Panc1 (cell line): ENCODE results near the gene KHDC4.

Experiments
- CTCF ChIP-seq: fragments of 450-650 bp; IDR thresholded peaks from 2 replicates; pipeline ENCODE4 v1.5.1; 2017; ENCODE audit warnings: mild to moderate bottlenecking
- POLR2AphosphoS5 ChIP-seq: IDR thresholded peaks from 2 replicates; pipeline ENCODE4 v1.6.1; 2012; ENCODE audit warnings: mild to moderate bottlenecking, low read depth, low read length, moderate library complexity
- REST ChIP-seq, 2 experiments: IDR thresholded peaks; 2 replicates each; pipeline ENCODE4 v1.6.1; 2011 to 2012; ENCODE audit warnings: low read depth in 2 of 2, control low read depth in 1 of 2, low read length in 1 of 2, mild to moderate bottlenecking in 1 of 2, moderate library complexity in 1 of 2; ENCODE audit not compliant: insufficient read depth in 1 of 2

GRCh38 chr1:155888481-155888880 is 45.7 kb downstream of the KHDC4 start:
- TF ChIP-seq CTCF (no peak), POLR2AphosphoS5 (no peak), REST (IDR thresholded peaks at IDR 0.05; ENCODE audit: insufficient read depth in 1 of 2, low read depth in 2 of 2, low read length in 1 of 2) (no peak)
